Panc1 (cell line): ENCODE results near the gene UBE2O. TPM values are rescaled to one million over a fixed set of nuclear protein-coding genes. Genes with fewer than 3 reads are reported as not detected.
A peak's percentile ranks its signal among the peaks of the same experiment; 100 is the strongest.

Source experiments
- ATAC-seq: fragments of 200-7000 bp; cut with Tn5 transposase; 2 replicates; pipeline ENCODE4 v1.9.1; 2020; ENCODE audit warnings: mild to moderate bottlenecking, moderate library complexity
- BruUV-seq: library from RNA; stranded (reverse); fragments of 400-500 nt; replicated peaks from 2 replicates; lab custom pipeline; 2021; lab: Mats Ljungman, UMichigan
- CTCF ChIA-PET: fragments of 300-600 bp; sonication (Branson Sonifier 250); formaldehyde crosslinking; loops from one replicate; lab custom pipeline; 2022; ENCODE audit warnings: antibody characterized with exemption; lab: Charles Lee
- POLR2A ChIA-PET: fragments of 300-600 bp; sonication (Branson Sonifier 250); formaldehyde crosslinking; loops from one replicate; lab custom pipeline; 2022; ENCODE audit warnings: antibody characterized with exemption; lab: Charles Lee
- DNase-seq: peaks from one replicate; pipeline ENCODE4 v3.0.0-alpha.2; 2010; ENCODE audit warnings: low read depth, low spot score
- H3K27ac ChIP-seq: 2 replicates; pipeline ENCODE4 v1.5.1; 2011; ENCODE audit warnings: mild to moderate bottlenecking, low read length, inconsistent platforms
- H3K27me3 ChIP-seq: fragments of 200-500 bp; sonication (Bioruptor generic); 2 replicates; pipeline ENCODE4 v1.6.0; 2014; ENCODE audit warnings: low read length, inconsistent platforms; ENCODE audit not compliant: control insufficient read depth, insufficient read depth
- H3K36me3 ChIP-seq: fragments of 200-500 bp; sonication (Bioruptor generic); 2 replicates; pipeline ENCODE4 v1.5.1; 2014; ENCODE audit warnings: inconsistent platforms, mild to moderate bottlenecking, low read length, moderate library complexity; ENCODE audit not compliant: control insufficient read depth, insufficient read depth
- H3K4me1 ChIP-seq: 2 replicates; pipeline ENCODE4 v1.5.1; 2011; ENCODE audit warnings: inconsistent platforms, mild to moderate bottlenecking, low read length, moderate library complexity; ENCODE audit not compliant: control insufficient read depth, insufficient read depth
- H3K4me3 ChIP-seq, 2 experiments: 2 replicates each; pipeline ENCODE4 v1.5.1; 2011 to 2012; ENCODE audit warnings: low read depth in 2 of 2, low read length in 2 of 2, mild to moderate bottlenecking in 2 of 2, inconsistent platforms in 1 of 2, moderate library complexity in 1 of 2
- H3K9me3 ChIP-seq: fragments of 200-500 bp; sonication (Bioruptor generic); 2 replicates; pipeline ENCODE4 v1.5.1; 2014; ENCODE audit warnings: low read depth, mild to moderate bottlenecking, inconsistent platforms, low read length, moderate library complexity; ENCODE audit not compliant: control insufficient read depth, insufficient read depth
- POLR2AphosphoS5 ChIP-seq: IDR thresholded peaks from 2 replicates; pipeline ENCODE4 v1.6.1; 2012; ENCODE audit warnings: mild to moderate bottlenecking, low read depth, low read length, moderate library complexity
- REST ChIP-seq, 2 experiments: IDR thresholded peaks; 2 replicates each; pipeline ENCODE4 v1.6.1; 2011 to 2012; ENCODE audit warnings: low read depth in 2 of 2, control low read depth in 1 of 2, low read length in 1 of 2, mild to moderate bottlenecking in 1 of 2, moderate library complexity in 1 of 2; ENCODE audit not compliant: insufficient read depth in 1 of 2
- SIN3A ChIP-seq: IDR thresholded peaks from 2 replicates; pipeline ENCODE4 v1.6.1; 2012; ENCODE audit warnings: low read depth, mild to moderate bottlenecking, low read length, moderate library complexity, borderline replicate concordance; ENCODE audit not compliant: insufficient read depth
- TCF7L2 ChIP-seq: IDR thresholded peaks from 2 replicates; pipeline ENCODE4 v1.6.1; 2011; ENCODE audit warnings: mild to moderate bottlenecking, low read depth, low read length, inconsistent platforms
- in situ Hi-C: cut with HindIII; loops from 2 replicates; pipeline ENCODE4 v1.10.0; 2016; ENCODE audit warnings: low sequenced_read_pairs, low pct_unique_long_range_greater_than_20kb
- intact Hi-C: fragments of 100-400 bp; cut with micrococcal nuclease; formaldehyde crosslinking; loops from one replicate; pipeline ENCODE4 v1.10.0; 2022; ENCODE audit not compliant: unreplicated experiment
- total RNA-seq: library from RNA; stranded (reverse); gene quantifications from one replicate; pipeline ENCODE4 v1.2.1, GENCODE V29; 2021; ENCODE audit not compliant: unreplicated experiment
- TF ChIP-seq, protein P1 (sequence below): fragments of 450-650 bp; IDR thresholded peaks from 2 replicates; pipeline ENCODE4 v1.5.1; 2017; ENCODE audit warnings: mild to moderate bottlenecking

Gene UBE2O
- total RNA-seq, 1 experiment from 2014 or later, result 47.5 TPM

GRCh38 chr17:76452127-76452659, 759 bp downstream of the UBE2O start:
- POLR2A ChIA-PET, result interaction anchor here (0.6 kb wide), 1 partner anchor 279 kb away, joined by 4 read pairs; no protein-coding TSS in a partner anchor

DNA sequence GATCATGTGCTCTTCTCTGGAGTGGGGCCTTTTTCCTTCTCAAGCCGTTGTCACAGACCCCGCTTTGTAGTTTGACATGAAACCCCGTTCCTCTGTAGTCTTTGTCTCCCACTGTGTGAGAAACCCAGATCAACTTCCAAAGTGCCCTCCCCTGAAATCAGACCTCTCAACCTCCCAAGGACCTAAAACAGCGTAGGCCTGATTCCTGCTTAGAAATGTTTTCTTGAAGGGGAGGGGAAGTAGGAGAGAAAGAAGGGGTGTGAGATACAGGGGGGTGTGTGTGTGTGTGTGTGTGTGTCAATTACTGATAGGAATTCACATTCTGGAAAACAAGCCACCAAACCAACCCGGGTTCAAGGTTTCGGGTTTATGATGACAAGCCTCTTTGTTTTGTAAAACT, 1.4 kb downstream of the UBE2O start:
- intact Hi-C loops (no loop called here), in situ Hi-C loops (no loop called here)
- ChIA-PET CTCF (interaction anchor here (0.6 kb wide), 2 partner anchors 74 to 336 kb away, joined by 5 to 6 read pairs; no protein-coding TSS in a partner anchor), POLR2A (no interaction called here)
- no peaks in the 10 kb centered on the region; the same call in 1 of the 2 replicates for H3K36me3 ChIP-seq
- BruUV-seq, result no TSS peak
- H3K9me3 ChIP-seq, result no peaks in the 10 kb centered on the region
- ATAC-seq (no peak), DNase-seq (no peak)
- H3K4me1 ChIP-seq, result peaks cover 37% of the 10 kb centered on the region
- H3K27me3 ChIP-seq, result no peaks in the 10 kb centered on the region
- peak overlapping the region; percentile 72 for H3K27ac ChIP-seq
- peak overlapping the region; percentile 80 to 88 for H3K4me3 ChIP-seq
- no peak for TF ChIP-seq POLR2AphosphoS5
- TF ChIP-seq TCF7L2, result no peak
- no peak for TF ChIP-seq SIN3A

More at GRCh38 chr17:76452127-76452659, 759 bp downstream of the UBE2O start:
- in situ Hi-C loops, result no loop called here
- DNase-seq (no peak), ATAC-seq (peak; percentile 74)
- intact Hi-C loops, result no loop called here
- peak overlapping the region; percentile 80 to 88 for H3K4me3 ChIP-seq
- H3K36me3 ChIP-seq, result no peaks in the 10 kb centered on the region; the same call in 1 of the 2 replicates
- H3K9me3 ChIP-seq, result no peaks in the 10 kb centered on the region
- peaks cover 30% of the 10 kb centered on the region for H3K4me1 ChIP-seq
- BruUV-seq, result no TSS peak
- CTCF ChIA-PET, result interaction anchor here (0.6 to 2.0 kb wide), 5 partner anchors 27 to 336 kb away, joined by 4 to 11 read pairs (median 6); no protein-coding TSS in a partner anchor
- peak overlapping the region; percentile 72 for H3K27ac ChIP-seq
- TF ChIP-seq, protein P1, sequence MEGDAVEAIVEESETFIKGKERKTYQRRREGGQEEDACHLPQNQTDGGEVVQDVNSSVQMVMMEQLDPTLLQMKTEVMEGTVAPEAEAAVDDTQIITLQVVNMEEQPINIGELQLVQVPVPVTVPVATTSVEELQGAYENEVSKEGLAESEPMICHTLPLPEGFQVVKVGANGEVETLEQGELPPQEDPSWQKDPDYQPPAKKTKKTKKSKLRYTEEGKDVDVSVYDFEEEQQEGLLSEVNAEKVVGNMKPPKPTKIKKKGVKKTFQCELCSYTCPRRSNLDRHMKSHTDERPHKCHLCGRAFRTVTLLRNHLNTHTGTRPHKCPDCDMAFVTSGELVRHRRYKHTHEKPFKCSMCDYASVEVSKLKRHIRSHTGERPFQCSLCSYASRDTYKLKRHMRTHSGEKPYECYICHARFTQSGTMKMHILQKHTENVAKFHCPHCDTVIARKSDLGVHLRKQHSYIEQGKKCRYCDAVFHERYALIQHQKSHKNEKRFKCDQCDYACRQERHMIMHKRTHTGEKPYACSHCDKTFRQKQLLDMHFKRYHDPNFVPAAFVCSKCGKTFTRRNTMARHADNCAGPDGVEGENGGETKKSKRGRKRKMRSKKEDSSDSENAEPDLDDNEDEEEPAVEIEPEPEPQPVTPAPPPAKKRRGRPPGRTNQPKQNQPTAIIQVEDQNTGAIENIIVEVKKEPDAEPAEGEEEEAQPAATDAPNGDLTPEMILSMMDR, result no peak
- TF ChIP-seq POLR2AphosphoS5, result no peak
- TF ChIP-seq TCF7L2, result no peak
- no peak for TF ChIP-seq REST (IDR thresholded peaks at IDR 0.05; ENCODE audit: insufficient read depth in 1 of 2, low read depth in 2 of 2, low read length in 1 of 2)
- no peak for TF ChIP-seq SIN3A
- H3K27me3 ChIP-seq, result no peaks in the 10 kb centered on the region

DNA sequence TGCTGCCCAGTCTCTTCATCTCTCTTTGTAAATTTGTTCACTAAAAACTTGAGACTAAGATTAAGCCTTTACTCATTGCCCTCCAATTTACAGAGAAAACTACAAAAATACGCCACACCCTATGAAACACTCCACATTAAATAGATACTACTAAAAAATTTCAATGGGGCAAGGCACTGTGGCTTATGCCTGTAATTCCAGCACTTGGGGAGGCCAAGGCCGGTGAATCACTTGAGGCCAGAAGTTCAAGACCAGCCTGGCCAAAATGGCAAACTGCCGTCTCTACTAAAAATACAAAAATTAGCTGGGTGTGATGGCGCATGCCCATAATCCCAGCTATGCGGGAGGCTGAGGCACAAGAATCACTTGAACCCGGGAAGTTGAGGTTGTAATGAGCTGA, 3.8 kb downstream of the UBE2O start:
- ChIA-PET CTCF (no interaction called here), POLR2A (interaction anchor here (0.6 kb wide), 1 partner anchor 353 kb away, joined by 15 read pairs; no protein-coding TSS in a partner anchor)
- H3K4me1 ChIP-seq, result peaks cover 61% of the 10 kb centered on the region
- in situ Hi-C loops (no loop called here), intact Hi-C loops (no loop called here)
- no peaks in the 10 kb centered on the region for H3K27me3 ChIP-seq
- no peaks in the 10 kb centered on the region for H3K9me3 ChIP-seq
- no peak overlapping the region for H3K4me3 ChIP-seq
- TF ChIP-seq TCF7L2 (no peak), POLR2AphosphoS5 (no peak), SIN3A (no peak)
- no peak for ATAC-seq
- DNase-seq, result no peak
- no peak overlapping the region for H3K27ac ChIP-seq
- H3K36me3 ChIP-seq, result no peaks in the 10 kb centered on the region; the same call in 1 of the 2 replicates
- BruUV-seq, result no TSS peak
